Measurements from ENCODE around the gene TMEM273.

The TMEM273 gene

DNA sequence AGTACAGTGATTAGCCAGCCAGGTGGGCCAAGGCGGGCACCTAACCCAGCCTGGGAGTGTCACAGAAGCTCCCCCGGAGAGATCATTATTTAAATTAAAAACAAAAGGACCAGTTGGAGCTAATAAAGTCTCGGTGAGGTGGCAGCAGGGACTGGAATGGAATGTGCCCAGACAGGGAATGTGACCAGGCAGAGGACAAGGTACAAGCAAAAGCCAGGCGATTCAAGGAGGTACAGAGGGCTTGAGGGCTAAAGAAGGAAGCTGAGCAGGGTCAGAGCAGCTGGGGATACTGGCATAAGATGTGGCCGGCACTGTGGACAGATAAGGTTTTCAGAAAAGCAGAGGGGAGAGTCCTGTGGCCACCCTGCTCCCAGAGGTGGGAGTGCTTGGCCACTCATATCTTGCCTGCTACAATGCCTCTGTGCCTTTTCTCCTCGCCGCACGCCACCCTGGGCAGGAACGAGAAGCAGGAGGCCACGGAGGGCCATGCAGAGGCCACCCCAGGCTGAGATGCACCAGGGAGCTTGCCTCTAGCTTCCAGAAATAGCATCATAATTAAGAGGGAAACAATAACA lies 13.2 kb downstream of the TMEM273 start:
- H3K9me3 Mint-ChIP-seq (ENCODE audit: low read depth), result no peaks in the 10 kb centered on the region
- H3K36me3 Mint-ChIP-seq, result no peaks in the 10 kb centered on the region
- H3K4me1 Mint-ChIP-seq (ENCODE audit: low read depth), result peaks cover 5% of the 10 kb centered on the region
- no peaks in the 10 kb centered on the region for H3K27me3 Mint-ChIP-seq
- H3K4me3 Mint-ChIP-seq, result no peak overlapping the region
- H3K27ac Mint-ChIP-seq, result no peak overlapping the region

- Mint-ChIP-seq H3K4me1 (ENCODE audit: low read depth) (peaks cover 5% of the 10 kb centered on the region), H3K9me3 (ENCODE audit: low read depth) (no peaks in the 10 kb centered on the region), H3K36me3 (no peaks in the 10 kb centered on the region), H3K27me3 (no peaks in the 10 kb centered on the region), H3K27ac (no peak overlapping the region), H3K4me3 (no peak overlapping the region)
Measured at GRCh38 chr10:49174261-49174925, 13.8 kb downstream of the TMEM273 start.

GRCh38 chr10:49173853-49174252 lies 14.3 kb downstream of the TMEM273 start:
- Mint-ChIP-seq H3K4me3 (no peak overlapping the region), H3K9me3 (ENCODE audit: low read depth) (no peaks in the 10 kb centered on the region), H3K27me3 (no peaks in the 10 kb centered on the region), H3K36me3 (no peaks in the 10 kb centered on the region), H3K27ac (no peak overlapping the region), H3K4me1 (ENCODE audit: low read depth) (peaks cover 5% of the 10 kb centered on the region)

DNA sequence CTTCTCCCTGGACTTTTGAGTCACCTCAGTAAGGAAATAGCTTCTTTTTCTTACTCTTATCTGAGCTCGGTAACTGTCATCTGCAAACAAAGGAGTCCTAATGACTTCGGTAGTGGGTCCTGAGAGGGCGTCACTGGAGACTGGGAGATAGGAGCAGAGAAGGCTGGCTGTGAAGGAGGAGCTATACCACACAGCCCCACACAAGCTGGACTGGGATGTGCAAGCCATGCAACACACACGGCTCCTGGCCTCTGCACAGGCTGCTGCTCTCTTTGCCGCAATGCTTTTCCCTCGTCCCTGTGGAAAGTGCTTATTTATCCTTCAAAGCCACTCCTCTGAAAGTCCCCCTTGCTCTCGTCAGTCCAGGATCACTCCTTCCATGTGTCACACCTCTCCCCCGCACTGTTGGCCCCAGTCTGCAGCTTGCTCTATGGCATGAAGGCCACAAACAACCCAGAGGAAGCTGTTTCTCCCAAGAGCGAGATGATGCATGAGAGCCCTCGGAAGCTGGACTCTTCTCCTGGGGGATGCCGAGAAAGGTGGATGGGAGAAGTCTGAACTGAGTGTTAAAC lies 14.9 kb downstream of the TMEM273 start:
- Mint-ChIP-seq H3K4me3 (no peak overlapping the region), H3K9me3 (ENCODE audit: low read depth) (no peaks in the 10 kb centered on the region), H3K4me1 (ENCODE audit: low read depth) (peaks cover 5% of the 10 kb centered on the region), H3K27ac (no peak overlapping the region), H3K36me3 (no peaks in the 10 kb centered on the region), H3K27me3 (no peaks in the 10 kb centered on the region)

DNA sequence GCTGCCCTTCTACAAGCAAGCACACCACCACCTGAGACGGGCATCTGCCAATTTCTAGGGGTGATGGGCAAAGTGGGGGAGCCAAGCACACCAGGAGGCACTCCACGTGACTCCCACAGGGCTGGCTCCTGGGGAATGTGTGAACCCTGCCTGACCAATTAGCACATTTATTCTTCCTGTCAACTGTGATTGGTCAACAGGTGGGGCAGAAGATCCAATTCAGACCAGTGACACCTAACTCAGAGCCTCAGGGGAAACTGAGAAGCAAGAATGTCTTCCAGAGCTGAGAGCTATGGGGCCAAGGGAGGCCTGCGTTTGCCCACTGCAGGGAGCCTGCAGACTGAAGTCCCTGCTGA lies 15.4 kb downstream of the TMEM273 start:
- no peak overlapping the region for H3K4me3 Mint-ChIP-seq
- H3K27ac Mint-ChIP-seq, result no peak overlapping the region
- H3K9me3 Mint-ChIP-seq (ENCODE audit: low read depth), result no peaks in the 10 kb centered on the region
- peaks cover 5% of the 10 kb centered on the region for H3K4me1 Mint-ChIP-seq (ENCODE audit: low read depth)
- no peaks in the 10 kb centered on the region for H3K36me3 Mint-ChIP-seq
- no peaks in the 10 kb centered on the region for H3K27me3 Mint-ChIP-seq

DNA sequence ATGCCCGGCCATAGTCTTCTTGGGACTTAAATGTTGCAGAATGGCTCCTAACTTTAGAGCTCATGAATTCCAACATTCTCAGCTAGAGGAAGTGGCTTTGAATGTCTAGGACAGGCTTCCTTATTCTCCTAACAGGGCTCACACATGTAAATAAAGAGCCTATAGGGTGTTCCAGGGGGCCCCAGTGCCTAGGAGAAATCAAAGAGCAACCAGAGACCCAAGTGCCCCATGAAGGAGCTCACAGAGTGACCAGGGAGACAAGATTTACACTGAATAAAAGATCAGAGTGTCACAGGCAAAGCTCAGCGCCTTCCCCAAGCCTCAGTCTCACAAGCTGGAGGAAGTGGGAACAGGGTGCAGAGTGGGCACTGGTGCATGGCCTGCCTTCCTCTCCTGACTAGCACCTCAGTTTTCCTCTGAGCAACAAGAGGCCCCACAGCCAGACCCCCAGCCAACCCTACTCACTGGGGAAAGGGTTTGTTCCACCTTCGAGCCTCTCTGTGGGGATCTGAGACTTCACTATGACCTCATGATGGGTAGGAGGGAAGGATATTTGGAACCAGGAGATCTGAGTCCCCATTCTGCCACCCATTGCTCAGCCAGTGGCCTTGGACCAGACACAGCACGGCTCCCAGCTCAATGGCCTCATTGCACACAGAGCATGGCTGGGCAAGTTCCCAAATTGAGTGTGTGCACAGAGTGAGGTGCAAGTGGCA lies 16.0 kb downstream of the TMEM273 start:
- peaks cover 1% of the 10 kb centered on the region for H3K4me1 Mint-ChIP-seq (ENCODE audit: low read depth)
- H3K9me3 Mint-ChIP-seq (ENCODE audit: low read depth), result no peaks in the 10 kb centered on the region
- H3K27me3 Mint-ChIP-seq, result no peaks in the 10 kb centered on the region
- H3K36me3 Mint-ChIP-seq, result no peaks in the 10 kb centered on the region
- H3K27ac Mint-ChIP-seq, result no peak overlapping the region
- H3K4me3 Mint-ChIP-seq, result no peak overlapping the region

GRCh38 chr10:49171326-49172060 lies 16.7 kb downstream of the TMEM273 start:
- Mint-ChIP-seq H3K27ac (no peak overlapping the region), H3K36me3 (no peaks in the 10 kb centered on the region)

DNA sequence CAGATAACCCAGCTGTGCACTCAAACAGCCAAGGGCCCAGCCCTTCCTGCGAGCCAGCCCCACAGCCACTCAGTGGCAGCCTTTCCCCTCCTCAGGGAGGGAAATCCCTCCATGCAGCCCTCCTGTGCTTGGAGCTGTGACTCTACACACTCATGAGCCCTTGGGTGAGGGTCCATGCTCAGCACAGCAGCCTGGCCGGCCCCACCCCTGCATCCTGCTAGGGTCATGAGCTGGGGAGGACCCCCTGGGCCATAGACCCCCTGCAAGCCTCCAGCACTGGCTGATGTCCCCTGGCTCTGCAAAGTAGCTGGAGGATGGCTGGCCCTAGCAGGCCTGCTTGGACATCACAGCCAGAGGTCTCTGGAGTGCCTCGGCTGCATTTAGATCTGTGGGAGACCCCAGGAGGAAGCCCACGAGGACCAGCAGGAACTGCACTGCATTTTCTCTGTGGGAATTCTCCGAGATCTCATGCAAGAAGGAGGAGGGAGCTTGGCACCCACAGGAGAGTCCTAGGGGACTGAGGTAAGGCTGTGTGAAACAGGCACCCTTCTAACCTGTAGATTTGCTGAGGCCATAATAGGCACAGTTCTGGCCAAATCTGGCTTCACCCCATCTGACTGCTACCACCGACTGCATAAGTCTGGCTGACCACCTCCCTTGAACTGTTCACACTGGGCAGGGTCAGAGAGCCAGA lies 17.4 kb downstream of the TMEM273 start:
- Mint-ChIP-seq H3K4me1 (ENCODE audit: low read depth) (no peaks in the 10 kb centered on the region), H3K4me3 (no peak overlapping the region), H3K27ac (no peak overlapping the region), H3K36me3 (no peaks in the 10 kb centered on the region), H3K27me3 (no peaks in the 10 kb centered on the region), H3K9me3 (ENCODE audit: low read depth) (no peaks in the 10 kb centered on the region)

More at GRCh38 chr10:49171326-49172060, 16.7 kb downstream of the TMEM273 start:
- Mint-ChIP-seq H3K4me3 (no peak overlapping the region), H3K4me1 (ENCODE audit: low read depth) (no peaks in the 10 kb centered on the region), H3K9me3 (ENCODE audit: low read depth) (no peaks in the 10 kb centered on the region), H3K27me3 (no peaks in the 10 kb centered on the region)

DNA sequence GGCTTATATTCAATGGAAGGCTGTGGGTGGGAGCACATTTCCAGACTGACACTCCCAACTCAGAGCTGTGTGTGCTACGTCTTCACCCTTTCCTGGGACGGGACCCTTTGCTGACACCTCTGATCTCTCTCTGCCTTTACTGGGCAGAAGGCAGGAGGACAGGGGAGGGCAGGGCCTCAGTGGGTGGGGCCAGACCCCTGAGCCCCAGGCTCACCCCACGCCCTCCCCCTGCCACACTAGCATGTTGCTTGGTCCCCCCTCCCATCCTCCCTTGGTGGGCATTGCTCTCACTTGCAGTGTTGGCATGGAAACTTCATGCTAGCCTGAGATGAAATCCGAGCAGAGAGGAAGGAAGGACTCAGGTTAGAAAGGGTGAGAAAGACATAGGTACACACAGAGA lies 18.4 kb downstream of the TMEM273 start:
- H3K4me1 Mint-ChIP-seq (ENCODE audit: low read depth), result no peaks in the 10 kb centered on the region
- peak overlapping the region; percentile 54 for H3K27ac Mint-ChIP-seq
- H3K4me3 Mint-ChIP-seq, result no peak overlapping the region
- no peaks in the 10 kb centered on the region for H3K27me3 Mint-ChIP-seq
- H3K36me3 Mint-ChIP-seq, result no peaks in the 10 kb centered on the region
- no peaks in the 10 kb centered on the region for H3K9me3 Mint-ChIP-seq (ENCODE audit: low read depth)

DNA sequence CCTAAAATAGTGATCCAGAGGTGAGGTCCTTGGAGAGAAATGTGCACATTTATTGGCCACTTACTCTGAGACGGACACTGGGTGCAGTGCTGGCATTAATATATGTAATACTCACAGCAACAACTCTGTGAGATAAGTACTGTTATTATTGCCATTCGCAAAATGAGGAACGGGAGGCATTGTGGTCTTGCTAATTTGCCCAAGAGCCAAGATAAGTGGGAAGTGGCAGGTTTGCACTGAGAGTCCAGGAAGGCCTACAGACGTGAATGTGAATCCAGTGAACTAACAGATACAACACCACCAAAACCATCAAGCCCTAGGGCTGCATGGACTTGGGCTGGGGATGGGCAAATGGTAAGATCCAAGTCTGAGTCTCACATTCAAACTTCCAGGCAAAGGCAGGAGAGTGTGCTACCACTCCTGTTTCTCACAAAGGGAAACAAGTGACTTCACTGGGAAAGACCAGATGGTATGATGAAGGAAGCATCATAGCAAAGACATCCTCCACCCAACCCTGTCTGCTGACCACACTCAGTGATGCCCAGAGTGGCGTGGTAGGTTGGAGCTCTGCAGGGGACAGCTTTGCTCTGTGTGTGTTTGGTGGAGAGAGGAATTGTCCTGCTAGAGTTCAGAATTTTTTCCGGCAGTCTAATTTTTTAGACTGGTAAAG lies 19.2 kb downstream of the TMEM273 start:
- H3K36me3 Mint-ChIP-seq, result no peaks in the 10 kb centered on the region
- H3K27me3 Mint-ChIP-seq, result no peaks in the 10 kb centered on the region
- no peak overlapping the region for H3K4me3 Mint-ChIP-seq
- H3K4me1 Mint-ChIP-seq (ENCODE audit: low read depth), result peaks cover 1% of the 10 kb centered on the region
- H3K27ac Mint-ChIP-seq, result no peak overlapping the region
- no peaks in the 10 kb centered on the region for H3K9me3 Mint-ChIP-seq (ENCODE audit: low read depth)

DNA sequence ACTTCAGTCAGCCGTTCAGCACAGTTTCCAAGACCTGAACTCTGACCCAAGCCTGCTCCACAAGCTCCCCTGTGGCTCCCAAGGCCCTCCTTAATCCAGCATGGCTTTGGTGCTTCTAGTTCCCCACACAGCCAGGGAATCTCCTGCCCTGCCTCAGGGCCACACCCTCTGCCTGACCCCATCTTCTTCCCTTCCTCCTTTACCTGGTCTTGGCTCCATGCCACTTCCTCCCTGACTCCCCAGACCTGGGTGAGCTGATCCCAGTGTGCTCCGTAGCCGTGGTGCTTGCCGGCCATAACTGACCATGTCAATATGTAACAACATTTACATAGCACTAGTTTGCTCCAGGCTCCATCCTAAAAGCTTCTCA lies 20.0 kb downstream of the TMEM273 start:
- Mint-ChIP-seq H3K4me1 (ENCODE audit: low read depth) (peaks cover 1% of the 10 kb centered on the region), H3K36me3 (no peaks in the 10 kb centered on the region), H3K27me3 (no peaks in the 10 kb centered on the region), H3K27ac (no peak overlapping the region), H3K9me3 (ENCODE audit: low read depth) (no peaks in the 10 kb centered on the region), H3K4me3 (no peak overlapping the region)

- no peaks in the 10 kb centered on the region for H3K9me3 Mint-ChIP-seq (ENCODE audit: low read depth)
- H3K36me3 Mint-ChIP-seq, result no peaks in the 10 kb centered on the region
- no peaks in the 10 kb centered on the region for H3K27me3 Mint-ChIP-seq
- H3K4me3 Mint-ChIP-seq, result no peak overlapping the region
- H3K27ac Mint-ChIP-seq, result no peak overlapping the region
- H3K4me1 Mint-ChIP-seq (ENCODE audit: low read depth), result peaks cover 1% of the 10 kb centered on the region
Measured at GRCh38 chr10:49167425-49168170, 20.6 kb downstream of the TMEM273 start.

GRCh38 chr10:49166484-49167400 lies 21.4 kb downstream of the TMEM273 start:
- Mint-ChIP-seq H3K4me3 (no peak overlapping the region), H3K9me3 (ENCODE audit: low read depth) (no peaks in the 10 kb centered on the region), H3K27ac (no peak overlapping the region), H3K27me3 (no peaks in the 10 kb centered on the region), H3K36me3 (no peaks in the 10 kb centered on the region), H3K4me1 (ENCODE audit: low read depth) (peaks cover 1% of the 10 kb centered on the region)

All from activated naive CD8-positive, alpha-beta T cell (primary cell).